Mucosa of rectum (tissue), 2 donors: ENCODE data around the gene NDRG2.
"Not testable (repeated sequence)": the region's sequence is repeated elsewhere in the genome, so short reads cannot be mapped to it uniquely, and the experiment has no call there.

Experiments
- H3K27ac ChIP-seq, 2 donors: one replicate each; pipeline ENCODE4 v1.7.0; 2013; ENCODE audit warnings: inconsistent platforms in 2 of 2, low read depth in 2 of 2, low read length in 2 of 2
- H3K27me3 ChIP-seq, 2 donors: one replicate each; pipeline ENCODE4 v1.7.0; 2013; ENCODE audit warnings: low read length in 2 of 2; ENCODE audit not compliant: control insufficient read depth in 2 of 2, insufficient read depth in 2 of 2
- H3K36me3 ChIP-seq, 2 donors: one replicate each; pipeline ENCODE4 v1.7.0; 2013; ENCODE audit warnings: low read length in 2 of 2; ENCODE audit not compliant: control insufficient read depth in 2 of 2, insufficient read depth in 2 of 2
- H3K4me1 ChIP-seq, 2 donors: one replicate each; pipeline ENCODE4 v1.7.0; 2013; ENCODE audit warnings: low read length in 2 of 2, mild to moderate bottlenecking in 1 of 2; ENCODE audit not compliant: control insufficient read depth in 2 of 2, insufficient read depth in 2 of 2
- H3K4me3 ChIP-seq, 2 donors: one replicate each; pipeline ENCODE4 v1.7.0; 2013; ENCODE audit warnings: low read length in 2 of 2
- H3K9ac ChIP-seq, 2 donors: one replicate each; pipeline ENCODE4 v1.7.0; 2013; ENCODE audit warnings: low read length in 2 of 2, low read depth in 1 of 2, mild to moderate bottlenecking in 1 of 2
- H3K9me3 ChIP-seq, 2 donors: one replicate each; pipeline ENCODE4 v1.7.0; 2013; ENCODE audit warnings: low read length in 2 of 2; ENCODE audit not compliant: control insufficient read depth in 2 of 2
- donor health status: healthy.
- donor health status: Normal muscosa, but diverticular disease.

Gene NDRG2

GRCh38 chr14:20997115-20997514 is 27.7 kb downstream of the NDRG2 start:
- H3K4me3 ChIP-seq, result peak overlapping the region in 1 of 2 donors; percentile 64
- H3K9me3 ChIP-seq, result no peaks in the 10 kb centered on the region
- H3K27me3 ChIP-seq, result no peaks in the 10 kb centered on the region
- peak overlapping the region; percentile 27 to 35 for H3K27ac ChIP-seq
- peaks cover 18 to 40% of the 10 kb centered on the region in 2 donors for H3K4me1 ChIP-seq
- no peak overlapping the region for H3K9ac ChIP-seq
- H3K36me3 ChIP-seq, result peaks cover 42 to 50% of the 10 kb centered on the region in 2 donors

DNA sequence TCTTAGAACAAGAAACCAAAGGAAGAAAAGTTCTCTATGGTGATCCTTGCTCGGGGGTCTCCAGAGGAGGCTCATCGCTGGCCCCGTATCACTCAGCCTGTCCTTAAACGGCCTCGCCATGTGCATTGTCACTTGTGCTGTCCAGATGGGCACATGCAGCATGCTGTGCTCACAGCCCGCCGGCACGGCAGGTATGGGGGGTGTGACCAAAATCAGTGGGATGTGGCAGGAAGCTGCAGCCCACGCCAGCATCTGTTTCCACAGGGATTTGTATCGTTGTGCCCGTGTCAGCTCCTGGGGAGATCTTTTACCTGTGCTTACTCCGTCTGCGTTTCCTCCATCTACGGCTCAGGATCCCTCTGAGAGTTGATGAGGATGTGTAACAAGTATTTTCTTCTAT is 28.3 kb downstream of the NDRG2 start:
- H3K9me3 ChIP-seq, result no peaks in the 10 kb centered on the region
- peaks cover 14 to 37% of the 10 kb centered on the region in 2 donors for H3K4me1 ChIP-seq
- H3K27me3 ChIP-seq, result no peaks in the 10 kb centered on the region
- no peak overlapping the region for H3K9ac ChIP-seq
- H3K36me3 ChIP-seq, result peaks cover 46 to 53% of the 10 kb centered on the region in 2 donors
- H3K4me3 ChIP-seq, result peak overlapping the region in 1 of 2 donors; percentile 1
- peak overlapping the region; percentile 2 to 45 for H3K27ac ChIP-seq

DNA sequence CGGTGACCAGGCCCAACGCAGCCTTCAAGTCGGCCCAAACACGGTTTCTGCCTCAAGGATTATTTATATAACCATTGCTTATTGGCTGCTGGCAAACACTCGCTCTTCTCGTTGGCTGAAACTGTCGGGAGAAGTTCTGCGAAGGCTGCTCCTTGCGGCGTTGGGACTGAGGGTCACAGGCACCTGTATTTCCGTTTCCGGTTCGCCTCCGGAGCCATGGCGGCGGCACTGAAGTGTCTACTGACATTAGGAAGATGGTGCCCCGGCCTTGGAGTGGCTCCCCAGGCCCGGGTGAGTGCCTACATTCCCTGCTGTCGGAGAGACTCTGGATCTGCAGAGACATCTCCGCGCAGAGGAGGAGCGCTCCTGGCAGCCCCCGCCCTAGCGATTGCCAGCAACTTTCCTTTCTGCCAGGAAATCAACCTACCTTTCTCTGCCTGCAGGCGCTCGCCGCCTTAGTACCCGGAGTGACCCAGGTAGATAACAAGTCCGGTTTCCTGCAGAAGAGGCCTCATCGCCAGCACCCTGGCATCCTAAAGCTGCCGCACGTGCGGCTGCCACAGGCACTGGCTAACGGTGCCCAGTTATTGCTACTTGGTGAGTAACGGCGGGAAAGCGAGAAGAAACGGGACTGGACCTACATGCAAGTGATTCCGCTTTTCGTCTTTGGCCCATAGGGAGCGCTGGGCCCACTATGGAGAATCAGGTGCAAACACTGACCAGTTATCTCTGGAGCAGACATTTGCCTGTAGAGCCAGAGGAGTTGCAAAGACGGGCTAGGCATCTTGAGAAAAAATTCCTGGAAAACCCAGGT is 34.9 kb downstream of the NDRG2 start, which contains the start of gene METTL17:
Gene METTL17, plus strand, starts transcription at position 194 of the 814 bp plus-strand sequence. Its CDS starts 23 bp downstream, at position 217.
- H3K27me3 ChIP-seq, result no peaks in the 10 kb centered on the region
- no peaks in the 10 kb centered on the region for H3K9me3 ChIP-seq
- peaks cover 28 to 31% of the 10 kb centered on the region in 2 donors for H3K36me3 ChIP-seq
- peak within 1 kb of the TSS; percentile 78 to 79 for H3K9ac ChIP-seq
- H3K4me1 ChIP-seq, result peaks cover 8 to 14% of the 10 kb centered on the region in 2 donors
- peak within 1 kb of the TSS; percentile 85 to 86 for H3K27ac ChIP-seq
- H3K4me3 ChIP-seq, result peak within 1 kb of the TSS; percentile 94 to 96

GRCh38 chr14:20989471-20989786 is 35.4 kb downstream of the NDRG2 start:
- Histone ChIP-seq H3K27me3 (no peaks in the 10 kb centered on the region), H3K27ac (peak overlapping the region; percentile 85 to 86), H3K4me3 (peak overlapping the region; percentile 94 to 96), H3K9me3 (no peaks in the 10 kb centered on the region), H3K9ac (peak overlapping the region; percentile 54 to 55), H3K4me1 (peaks cover 8 to 14% of the 10 kb centered on the region in 2 donors), H3K36me3 (peaks cover 23 to 26% of the 10 kb centered on the region in 2 donors)

DNA sequence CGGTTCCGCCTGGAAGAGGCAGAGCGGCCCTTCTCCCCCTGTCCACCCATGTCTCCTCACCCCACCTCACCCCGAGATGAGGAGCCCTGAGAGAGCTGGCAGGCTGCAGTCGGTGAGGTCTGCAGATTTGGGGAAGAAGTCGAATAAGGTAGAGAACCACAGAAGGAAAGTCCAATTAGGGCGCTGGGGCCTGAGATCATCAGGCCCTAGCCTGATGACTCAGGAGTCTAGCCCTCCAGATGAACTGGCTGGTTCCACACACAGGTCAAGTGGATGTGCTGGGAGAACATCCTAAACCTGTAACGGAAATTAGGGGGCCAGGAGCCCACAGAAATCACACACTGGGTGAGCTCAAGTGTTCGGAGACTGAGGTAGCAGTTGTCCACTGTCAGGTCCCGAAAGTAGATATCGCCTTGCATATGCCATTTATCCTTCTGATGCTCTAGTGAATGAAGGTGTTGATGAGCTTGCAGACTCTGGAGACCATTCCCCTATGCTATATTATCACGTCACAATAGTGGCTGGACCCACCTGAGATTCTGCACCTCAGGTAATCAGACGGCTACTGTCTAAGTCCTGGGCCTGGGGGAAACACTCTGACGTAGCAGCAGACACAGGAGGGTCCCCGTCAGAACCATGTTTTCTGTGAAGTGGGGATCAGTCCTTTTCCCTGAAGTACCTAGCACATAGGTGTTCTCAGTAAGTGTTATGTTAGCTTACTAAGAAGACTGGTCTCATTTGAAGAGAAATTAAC is 36.0 kb downstream of the NDRG2 start:
- Histone ChIP-seq H3K27me3 (no peaks in the 10 kb centered on the region), H3K4me1 (peaks cover 8 to 14% of the 10 kb centered on the region in 2 donors), H3K27ac (peak overlapping the region; percentile 85 to 86), H3K4me3 (peak overlapping the region; percentile 94 to 96), H3K9me3 (no peaks in the 10 kb centered on the region), H3K36me3 (peaks cover 17 to 20% of the 10 kb centered on the region in 2 donors), H3K9ac (peak overlapping the region; percentile 54 to 55)

GRCh38 chr14:20986811-20987210 is 38.0 kb downstream of the NDRG2 start:
- H3K9ac ChIP-seq, result no peak overlapping the region
- peaks cover 8 to 14% of the 10 kb centered on the region in 2 donors for H3K4me1 ChIP-seq
- H3K4me3 ChIP-seq, result no peak overlapping the region
- peaks cover under 1 to 3% of the 10 kb centered on the region in 2 donors for H3K36me3 ChIP-seq
- H3K9me3 ChIP-seq, result no peaks in the 10 kb centered on the region
- no peak overlapping the region for H3K27ac ChIP-seq
- no peaks in the 10 kb centered on the region for H3K27me3 ChIP-seq

- H3K4me3 ChIP-seq, H3K27me3 ChIP-seq, H3K9ac ChIP-seq, H3K36me3 ChIP-seq, H3K9me3 ChIP-seq, H3K4me1 ChIP-seq, H3K27ac ChIP-seq: not testable (repeated sequence)
Observed at GRCh38 chr14:20985650-20986049, 39.2 kb downstream of the NDRG2 start.

DNA sequence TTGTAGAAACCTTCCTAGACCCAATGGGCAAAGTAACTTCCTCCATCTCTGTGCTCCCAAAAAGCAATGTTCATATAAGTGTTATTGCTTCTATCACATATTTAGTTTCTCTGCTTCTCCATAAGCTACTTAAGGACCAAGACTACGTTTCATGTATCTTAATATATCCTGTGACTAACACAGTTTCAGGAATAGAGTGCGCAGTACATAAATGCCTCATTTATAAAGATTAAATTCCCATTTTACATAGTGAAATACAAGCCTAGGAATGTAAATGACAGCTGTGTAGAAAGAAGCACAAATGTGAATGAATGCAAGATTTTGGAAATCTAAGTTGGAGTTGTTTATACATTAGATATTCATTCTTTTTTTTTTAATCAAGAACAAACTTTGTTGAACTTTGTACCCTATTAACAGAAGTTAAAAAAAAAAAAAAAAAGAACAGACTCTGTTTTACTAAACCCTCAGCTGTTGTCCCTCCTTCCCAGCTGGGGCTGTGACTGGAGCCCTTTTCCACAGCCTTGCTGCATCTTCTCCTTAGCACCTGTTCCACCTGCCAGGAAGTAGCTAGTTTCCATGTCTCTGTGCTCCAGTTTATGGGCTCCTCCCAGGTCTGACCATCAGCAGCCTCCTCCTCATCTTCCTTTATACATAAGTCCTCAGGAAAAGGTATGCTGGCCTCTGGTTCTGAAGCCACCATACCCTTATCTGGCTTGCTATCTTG is 42.1 kb downstream of the NDRG2 start:
- no peak overlapping the region for H3K9ac ChIP-seq
- no peaks in the 10 kb centered on the region for H3K27me3 ChIP-seq
- H3K9me3 ChIP-seq, result no peaks in the 10 kb centered on the region
- H3K4me3 ChIP-seq, result no peak overlapping the region
- no peaks in the 10 kb centered on the region for H3K36me3 ChIP-seq
- no peak overlapping the region for H3K27ac ChIP-seq
- no peaks in the 10 kb centered on the region for H3K4me1 ChIP-seq

DNA sequence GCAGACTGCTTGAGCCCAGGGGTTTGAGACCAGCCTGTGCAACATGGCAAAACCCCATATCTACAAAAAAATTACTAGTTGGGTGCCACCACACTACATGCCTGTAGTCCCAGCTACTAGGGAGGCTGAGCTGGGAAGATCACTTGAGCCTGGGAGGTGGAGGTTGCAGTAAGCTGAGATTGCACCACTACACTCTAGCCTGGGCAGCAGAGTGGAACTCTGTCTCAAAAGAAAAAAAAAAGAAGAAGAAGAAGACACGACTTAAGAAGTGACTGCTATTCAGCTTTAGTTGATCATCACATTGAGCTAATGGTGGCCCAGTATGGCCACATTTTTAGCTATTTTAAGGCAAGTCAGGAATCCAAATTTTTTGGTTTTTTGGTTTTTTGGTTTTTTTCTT is 44.0 kb downstream of the NDRG2 start:
- Histone ChIP-seq H3K4me3 (no peak overlapping the region), H3K9me3 (no peaks in the 10 kb centered on the region), H3K36me3 (no peaks in the 10 kb centered on the region), H3K27ac (no peak overlapping the region), H3K9ac (no peak overlapping the region), H3K4me1 (no peaks in the 10 kb centered on the region), H3K27me3 (no peaks in the 10 kb centered on the region)

DNA sequence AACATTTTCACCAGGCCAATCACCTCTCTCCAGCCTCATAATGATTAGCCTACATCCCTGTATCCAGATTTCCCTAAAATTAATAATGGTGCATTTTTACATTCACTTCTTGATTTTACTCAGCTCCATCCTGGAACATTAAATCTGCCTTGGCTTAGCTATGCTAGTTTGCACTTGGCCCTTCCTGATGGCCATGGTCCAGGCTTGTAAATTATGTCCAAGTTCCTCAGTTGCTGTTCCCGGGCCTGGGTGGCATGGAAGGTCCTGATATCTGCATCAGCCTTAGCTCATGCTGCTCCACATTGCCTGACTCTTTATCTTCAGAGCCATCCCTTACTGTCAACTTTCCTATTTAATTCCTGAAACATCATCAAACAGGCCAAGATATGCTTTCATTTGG is 46.2 kb downstream of the NDRG2 start:
- Histone ChIP-seq H3K27me3 (no peaks in the 10 kb centered on the region), H3K9ac (no peak overlapping the region), H3K36me3 (no peaks in the 10 kb centered on the region), H3K4me1 (no peaks in the 10 kb centered on the region), H3K4me3 (no peak overlapping the region), H3K27ac (no peak overlapping the region), H3K9me3 (no peaks in the 10 kb centered on the region)
